Measurements from ENCODE around the gene OR6J1. TPM values are rescaled to one million over a fixed set of nuclear protein-coding genes. Genes with fewer than 3 reads are reported as not detected.
"Not testable (repeated sequence)": the region's sequence is repeated elsewhere in the genome, so short reads cannot be mapped to it uniquely, and the experiment has no call there.

The OR6J1 gene
- total RNA-seq: 0.05 TPM in 1 of 2 replicates, not detected in the other

- no peak for DNase-seq (ENCODE audit: low read depth)
Measured at GRCh38 chr14:22644305-22644635, at the start of gene OR6J1. TSS of gene OR6J1 (minus strand) at chr14:22644352. CDS start at chr14:22634811, 9,541 bp downstream.

- no peak for DNase-seq (ENCODE audit: low read depth)
Measured at GRCh38 chr14:22692194-22692593, 48.0 kb upstream of the OR6J1 start.

- DNase-seq (ENCODE audit: low read depth): no peak
Measured at GRCh38 chr14:22691171-22691570, 47.0 kb upstream of the OR6J1 start.

GRCh38 chr14:22689199-22689598 lies 45.0 kb upstream of the OR6J1 start:
- DNase-seq (ENCODE audit: low read depth): peak; percentile 93

GRCh38 chr14:22687969-22688368 lies 43.8 kb upstream of the OR6J1 start:
- DNase-seq (ENCODE audit: low read depth): not testable (repeated sequence)

GRCh38 chr14:22686176-22686611 lies 42.0 kb upstream of the OR6J1 start:
- peak; percentile 3 for DNase-seq (ENCODE audit: low read depth)

GRCh38 chr14:22685467-22685866 lies 41.3 kb upstream of the OR6J1 start:
- no peak for DNase-seq (ENCODE audit: low read depth)

GRCh38 chr14:22683428-22683827 lies 39.3 kb upstream of the OR6J1 start:
- DNase-seq (ENCODE audit: low read depth): not testable (repeated sequence)

- no peak for DNase-seq (ENCODE audit: low read depth)
Measured at GRCh38 chr14:22678221-22678620, 34.1 kb upstream of the OR6J1 start.

- DNase-seq (ENCODE audit: low read depth): peak; percentile 33
Measured at GRCh38 chr14:22677551-22677950, 33.4 kb upstream of the OR6J1 start.

- no peak for DNase-seq (ENCODE audit: low read depth)
Measured at GRCh38 chr14:22671622-22672021, 27.5 kb upstream of the OR6J1 start.

GRCh38 chr14:22668863-22669262 lies 24.7 kb upstream of the OR6J1 start:
- DNase-seq (ENCODE audit: low read depth): no peak

- DNase-seq (ENCODE audit: low read depth): peak; percentile 58
Measured at GRCh38 chr14:22668417-22668816, 24.3 kb upstream of the OR6J1 start.

- no peak for DNase-seq (ENCODE audit: low read depth)
Measured at GRCh38 chr14:22667881-22668280, 23.7 kb upstream of the OR6J1 start.

GRCh38 chr14:22666203-22666893 lies 22.2 kb upstream of the OR6J1 start:
- DNase-seq (ENCODE audit: low read depth): no peak

- no peak for DNase-seq (ENCODE audit: low read depth)
Measured at GRCh38 chr14:22664261-22664660, 20.1 kb upstream of the OR6J1 start.

GRCh38 chr14:22660654-22661053 lies 16.5 kb upstream of the OR6J1 start:
- DNase-seq (ENCODE audit: low read depth): no peak

GRCh38 chr14:22658946-22659345 lies 14.8 kb upstream of the OR6J1 start:
- no peak for DNase-seq (ENCODE audit: low read depth)

GRCh38 chr14:22657861-22658260 lies 13.7 kb upstream of the OR6J1 start:
- peak; percentile 76 for DNase-seq (ENCODE audit: low read depth)

- peak; percentile 92 for DNase-seq (ENCODE audit: low read depth)
Measured at GRCh38 chr14:22656945-22657731, 13.0 kb upstream of the OR6J1 start.

GRCh38 chr14:22656226-22656625 lies 12.1 kb upstream of the OR6J1 start:
- DNase-seq (ENCODE audit: low read depth): peak; percentile 41

- DNase-seq (ENCODE audit: low read depth): peak; percentile 71
Measured at GRCh38 chr14:22653012-22653621, 9.0 kb upstream of the OR6J1 start.

- DNase-seq (ENCODE audit: low read depth): no peak
Measured at GRCh38 chr14:22651586-22651985, 7.4 kb upstream of the OR6J1 start.
